Smooth muscle cell (in vitro differentiated cells): ENCODE data around the gene LPCAT4. TPM values are rescaled to one million over a fixed set of nuclear protein-coding genes. Genes with fewer than 3 reads are reported as not detected.

ENCODE experiments used
- DNase-seq: peaks from one replicate; lab custom pipeline; 2025; ENCODE audit not compliant: unreplicated experiment; lab: John Stamatoyannopoulos, UW
- H2AFZ ChIP-seq: fragments of 200-600 bp; sonication (generic); 2 replicates; pipeline ENCODE4 v1.6.0; 2016; ENCODE audit warnings: antibody characterized with exemption, low read depth, mild to moderate bottlenecking
- H3F3A ChIP-seq: fragments of 200-600 bp; sonication (generic); 2 replicates; pipeline ENCODE4 v1.6.0; 2017; ENCODE audit warnings: antibody characterized with exemption, low read depth
- H3K27ac ChIP-seq: fragments of 200-600 bp; sonication (generic); 2 replicates; pipeline ENCODE4 v1.5.1; 2016; ENCODE audit warnings: low read depth, mild to moderate bottlenecking
- H3K27me3 ChIP-seq: fragments of 200-600 bp; sonication (generic); 2 replicates; pipeline ENCODE4 v1.6.1; 2016; ENCODE audit warnings: low read depth, mild to moderate bottlenecking
- H3K36me3 ChIP-seq: fragments of 200-600 bp; sonication (generic); 2 replicates; pipeline ENCODE4 v1.5.1; 2016; ENCODE audit warnings: low read depth
- H3K4me1 ChIP-seq: fragments of 200-600 bp; sonication (generic); 2 replicates; pipeline ENCODE4 v1.5.1; 2016; ENCODE audit warnings: low read depth
- H3K4me2 ChIP-seq: fragments of 200-600 bp; sonication (generic); 2 replicates; pipeline ENCODE4 v1.6.0; 2016; ENCODE audit warnings: mild to moderate bottlenecking
- H3K4me3 ChIP-seq: fragments of 200-600 bp; sonication (generic); 2 replicates; pipeline ENCODE4 v1.5.1; 2016; ENCODE audit warnings: mild to moderate bottlenecking
- H3K79me2 ChIP-seq: fragments of 200-600 bp; sonication (generic); 2 replicates; pipeline ENCODE4 v1.6.0; 2016; ENCODE audit warnings: low read depth, mild to moderate bottlenecking
- H3K9ac ChIP-seq: fragments of 200-600 bp; sonication (generic); 2 replicates; pipeline ENCODE4 v1.6.0; 2016; ENCODE audit warnings: low read depth
- H3K9me3 ChIP-seq: fragments of 200-600 bp; sonication (generic); replicated peaks from 2 replicates; pipeline ENCODE4 v1.5.1; 2016; ENCODE audit warnings: low read depth
- H4K20me1 ChIP-seq: fragments of 200-600 bp; sonication (generic); 2 replicates; pipeline ENCODE4 v1.6.0; 2016; ENCODE audit warnings: low read depth
- WGBS: methylation state at CpG from one replicate; pipeline ENCODE4 v1.1.7; 2016; ENCODE audit warnings: low lambda C conversion rate; 5-methylcytosine and 5-hydroxymethylcytosine counted together
- polyA plus RNA-seq: library from polyadenylated mRNA; unstranded; fragments of >200 nt; fragmentation: Nextera tagmentation; extraction: Ambion mirVana; gene quantifications from 2 replicates; pipeline ENCODE4 v1.2.1, GENCODE V29; 2016
- total RNA-seq: library from RNA; depleted of rRNA; stranded (reverse); fragments of >200 nt; gene quantifications from 2 replicates; pipeline ENCODE4 v1.2.3, GENCODE V29; 2014
- TF ChIP-seq, protein P1 (sequence below): fragments of 200-600 bp; sonication (generic); IDR thresholded peaks from 2 replicates; pipeline ENCODE4 v1.5.1; 2017; ENCODE audit warnings: borderline replicate concordance, mild to moderate bottlenecking, antibody characterized with exemption; ENCODE audit not compliant: insufficient read depth, poor library complexity, severe bottlenecking

The LPCAT4 gene
- total and polyA plus RNA-seq, 2 experiments from 2014 or later = 10.1 to 23.2 TPM

DNA sequence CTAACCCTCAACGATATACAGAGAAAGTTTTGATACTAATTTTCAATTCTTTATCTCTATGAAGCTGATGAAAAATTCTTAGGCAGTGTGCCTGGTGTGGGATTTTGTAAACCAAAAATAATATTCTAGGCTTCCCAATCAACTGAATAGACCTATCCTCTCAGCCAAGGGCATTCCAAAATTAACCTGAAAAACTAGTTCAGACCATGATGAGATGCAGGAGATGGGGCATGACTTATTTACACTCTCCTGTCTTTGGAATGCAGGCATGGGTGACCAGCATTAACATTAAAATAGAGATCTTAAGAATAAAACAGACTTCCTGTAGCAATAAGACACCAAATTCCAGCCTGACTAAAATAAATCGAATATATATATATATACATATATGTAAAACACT lies 7.8 kb upstream of the LPCAT4 start:
- DNase-seq = no peak
- 65% methylated on average over 2 of the region's 2 CpGs for WGBS
- no peaks in the 10 kb centered on the region for H3K79me2 ChIP-seq

DNA sequence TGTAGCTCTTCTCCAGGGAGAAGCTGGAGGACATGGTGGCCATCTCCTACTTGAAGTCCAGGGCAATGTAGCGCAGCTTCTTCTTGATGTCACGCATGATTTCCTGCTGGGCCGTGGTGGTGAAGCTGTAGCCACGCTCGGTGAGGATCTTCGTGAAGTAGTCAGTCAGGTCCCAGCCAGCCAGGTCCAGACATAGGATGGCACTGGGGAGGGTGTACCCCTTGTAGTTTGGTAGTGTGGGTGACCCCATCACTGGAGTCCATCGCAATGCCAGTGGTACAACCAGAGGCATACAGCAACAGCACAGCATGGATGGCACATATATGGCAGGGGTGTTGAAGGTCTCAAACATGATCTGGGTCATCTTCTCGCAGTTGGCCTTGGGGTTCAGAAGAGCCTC lies 7.0 kb upstream of the LPCAT4 start:
- 85% methylated on average over 8 of the region's 8 CpGs for WGBS
- DNase-seq = no peak
- Histone ChIP-seq H3K4me3 (no peak overlapping the region), H3K4me2 (no peak overlapping the region), H3K9me3 (no peaks in the 10 kb centered on the region), H3F3A (no peaks in the 10 kb centered on the region), H3K27me3 (no peaks in the 10 kb centered on the region), H3K9ac (no peak overlapping the region), H3K79me2 (no peaks in the 10 kb centered on the region), H4K20me1 (no peaks in the 10 kb centered on the region), H3K27ac (no peak overlapping the region), H3K4me1 (no peaks in the 10 kb centered on the region), H3K36me3 (no peaks in the 10 kb centered on the region), H2AFZ (no peak overlapping the region)
- TF ChIP-seq, protein P1, sequence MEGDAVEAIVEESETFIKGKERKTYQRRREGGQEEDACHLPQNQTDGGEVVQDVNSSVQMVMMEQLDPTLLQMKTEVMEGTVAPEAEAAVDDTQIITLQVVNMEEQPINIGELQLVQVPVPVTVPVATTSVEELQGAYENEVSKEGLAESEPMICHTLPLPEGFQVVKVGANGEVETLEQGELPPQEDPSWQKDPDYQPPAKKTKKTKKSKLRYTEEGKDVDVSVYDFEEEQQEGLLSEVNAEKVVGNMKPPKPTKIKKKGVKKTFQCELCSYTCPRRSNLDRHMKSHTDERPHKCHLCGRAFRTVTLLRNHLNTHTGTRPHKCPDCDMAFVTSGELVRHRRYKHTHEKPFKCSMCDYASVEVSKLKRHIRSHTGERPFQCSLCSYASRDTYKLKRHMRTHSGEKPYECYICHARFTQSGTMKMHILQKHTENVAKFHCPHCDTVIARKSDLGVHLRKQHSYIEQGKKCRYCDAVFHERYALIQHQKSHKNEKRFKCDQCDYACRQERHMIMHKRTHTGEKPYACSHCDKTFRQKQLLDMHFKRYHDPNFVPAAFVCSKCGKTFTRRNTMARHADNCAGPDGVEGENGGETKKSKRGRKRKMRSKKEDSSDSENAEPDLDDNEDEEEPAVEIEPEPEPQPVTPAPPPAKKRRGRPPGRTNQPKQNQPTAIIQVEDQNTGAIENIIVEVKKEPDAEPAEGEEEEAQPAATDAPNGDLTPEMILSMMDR = no peak

More for the DNA sequence above, 7.8 kb upstream of the LPCAT4 start:
- H4K20me1 ChIP-seq = no peaks in the 10 kb centered on the region
- H2AFZ ChIP-seq = no peak overlapping the region
- no peak overlapping the region for H3K9ac ChIP-seq
- H3K4me3 ChIP-seq = no peak overlapping the region
- no peaks in the 10 kb centered on the region for H3K9me3 ChIP-seq
- H3F3A ChIP-seq = no peaks in the 10 kb centered on the region
- no peaks in the 10 kb centered on the region for H3K4me1 ChIP-seq
- no peak overlapping the region for H3K27ac ChIP-seq
- H3K36me3 ChIP-seq = no peaks in the 10 kb centered on the region
- no peaks in the 10 kb centered on the region for H3K27me3 ChIP-seq
- TF ChIP-seq, protein P1 = no peak
- no peak overlapping the region for H3K4me2 ChIP-seq

- no peak for DNase-seq
- Histone ChIP-seq H3K27ac (no peak overlapping the region), H2AFZ (no peak overlapping the region), H4K20me1 (no peaks in the 10 kb centered on the region), H3K9me3 (no peaks in the 10 kb centered on the region), H3K4me1 (peaks cover 5% of the 10 kb centered on the region), H3F3A (no peaks in the 10 kb centered on the region), H3K79me2 (no peaks in the 10 kb centered on the region), H3K9ac (no peak overlapping the region), H3K4me3 (no peak overlapping the region), H3K27me3 (no peaks in the 10 kb centered on the region), H3K36me3 (no peaks in the 10 kb centered on the region), H3K4me2 (no peak overlapping the region)
- TF ChIP-seq, protein P1 = no peak
- WGBS = no CpG with 5 or more reads among the region's 2 CpGs
These were observed 3.6 kb upstream of the LPCAT4 start for GRCh38 chr15:34370643-34371042.

DNA sequence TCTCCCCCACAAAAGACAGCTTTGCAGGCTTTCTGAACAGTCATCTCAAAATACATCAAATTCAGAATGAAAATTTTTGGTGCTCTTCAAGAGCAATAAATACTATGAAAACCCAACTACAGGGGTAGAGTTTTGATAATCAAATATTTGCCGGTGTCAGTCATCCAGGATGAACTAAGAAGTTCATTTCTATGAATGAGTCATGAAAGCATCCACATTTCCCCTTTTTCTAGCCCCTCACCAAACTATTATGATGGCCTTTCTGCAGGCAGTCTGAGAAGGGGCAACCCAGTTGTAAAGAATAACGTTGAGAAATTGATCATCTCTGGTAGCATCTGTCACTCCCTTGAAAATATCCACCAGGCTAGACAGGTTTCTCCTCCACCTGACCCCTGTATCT lies 3.1 kb upstream of the LPCAT4 start:
- H3K4me2 ChIP-seq = no peak overlapping the region
- H3K79me2 ChIP-seq = no peaks in the 10 kb centered on the region
- H4K20me1 ChIP-seq = peaks cover 4% of the 10 kb centered on the region
- H3K4me3 ChIP-seq = no peak overlapping the region
- no peak overlapping the region for H3K27ac ChIP-seq
- H3K36me3 ChIP-seq = no peaks in the 10 kb centered on the region
- H3K4me1 ChIP-seq = peaks cover 8% of the 10 kb centered on the region
- no peak overlapping the region for H3K9ac ChIP-seq
- DNase-seq = no peak
- H3K27me3 ChIP-seq = no peaks in the 10 kb centered on the region
- H3K9me3 ChIP-seq = no peaks in the 10 kb centered on the region
- TF ChIP-seq, protein P1 = no peak
- 83% methylated on average over 2 of the region's 2 CpGs for WGBS
- H2AFZ ChIP-seq = no peak overlapping the region
- no peaks in the 10 kb centered on the region for H3F3A ChIP-seq
